Upper lobe of left lung (tissue), 6 donors: ENCODE measurements around the gene VPS33B. TPM values are rescaled to one million over a fixed set of nuclear protein-coding genes. Genes with fewer than 3 reads are reported as not detected.

Experiments used
- ATAC-seq, 2 donors: fragments of 200-7000 bp; cut with Tn5 transposase; one replicate each; pipeline ENCODE4 v1.9.1; 2022; ENCODE audit warnings: mild to moderate bottlenecking in 2 of 2, moderate library complexity in 2 of 2; ENCODE audit not compliant: low FRiP score in 2 of 2
- DNase-seq, 2 donors: peaks; one replicate each; pipeline ENCODE4 v3.0.0-alpha.2; 2019 to 2020
- H3K27ac ChIP-seq, 4 donors: fragments of 200-600 bp; sonication (generic); one replicate each; pipeline ENCODE4 v1.5.1; 2016 to 2019
- H3K27me3 ChIP-seq, 4 donors: fragments of 200-600 bp; sonication (generic); one replicate each; pipeline ENCODE4 v1.5.1; 2017 to 2019
- H3K36me3 ChIP-seq, 4 donors: fragments of 200-600 bp; sonication (generic); one replicate each; pipeline ENCODE4 v1.5.1; 2016 to 2019
- H3K4me1 ChIP-seq, 4 donors: fragments of 200-600 bp; sonication (generic); one replicate each; pipeline ENCODE4 v1.5.1; 2018 to 2019
- H3K4me3 ChIP-seq, 4 donors: fragments of 200-600 bp; sonication (generic); one replicate each; pipeline ENCODE4 v1.5.1; 2017 to 2019; ENCODE audit warnings: mild to moderate bottlenecking in 2 of 4, moderate library complexity in 1 of 4
- H3K9me3 ChIP-seq, 4 donors: fragments of 200-600 bp; sonication (generic); one replicate each; pipeline ENCODE4 v1.5.1; 2018 to 2019
- EP300 ChIP-seq, 4 donors: sonication (generic); formaldehyde crosslinking; IDR thresholded peaks; one replicate each; pipeline ENCODE4 v1.5.1; 2017; ENCODE audit warnings: antibody characterized with exemption in 4 of 4, control low read depth in 2 of 4
- POLR2A ChIP-seq, 4 donors: fragments of 450-650 bp; IDR thresholded peaks; one replicate each; pipeline ENCODE4 v1.5.1; 2016 to 2017; ENCODE audit warnings: antibody characterized with exemption in 4 of 4, mild to moderate bottlenecking in 2 of 4
- POLR2AphosphoS5 ChIP-seq, 2 donors: sonication (generic); formaldehyde crosslinking; IDR thresholded peaks; one replicate each; pipeline ENCODE4 v1.5.1; 2017; ENCODE audit warnings: antibody characterized with exemption in 2 of 2
- WGBS, 2 donors: methylation state at CpG; one replicate each; pipeline ENCODE4 v1.1.5; 2017 to 2018; 5-methylcytosine and 5-hydroxymethylcytosine counted together
- total RNA-seq, 6 donors: library from RNA; depleted of rRNA in 4 of 6; stranded (reverse); fragments of >200 nt in 4 of 6; gene quantifications; one replicate each; pipeline versions ENCODE4 v1.1.0 to v1.2.1, GENCODE V29; 2016 to 2021
- TF ChIP-seq, protein P1 (sequence below), 6 experiments: fragments of 450-650 bp in 4 of 6; fragments of 200-600 bp in 2 of 6; sonication (generic) in 2 of 6; IDR thresholded peaks; one replicate each; pipeline ENCODE4 v1.5.1; 2016 to 2019; ENCODE audit warnings: antibody characterized with exemption in 6 of 6
- donor health status: DM: no; HTN: no; CAD: no; lungs with moderate emphysema.
- donor health status: DM: no; HTN: yes; CAD: no; lungs with severe emphysema.

The VPS33B gene
- total RNA-seq, 6 donors from 2014 or later = 9.2 to 20.2 (median 14.8) TPM

DNA sequence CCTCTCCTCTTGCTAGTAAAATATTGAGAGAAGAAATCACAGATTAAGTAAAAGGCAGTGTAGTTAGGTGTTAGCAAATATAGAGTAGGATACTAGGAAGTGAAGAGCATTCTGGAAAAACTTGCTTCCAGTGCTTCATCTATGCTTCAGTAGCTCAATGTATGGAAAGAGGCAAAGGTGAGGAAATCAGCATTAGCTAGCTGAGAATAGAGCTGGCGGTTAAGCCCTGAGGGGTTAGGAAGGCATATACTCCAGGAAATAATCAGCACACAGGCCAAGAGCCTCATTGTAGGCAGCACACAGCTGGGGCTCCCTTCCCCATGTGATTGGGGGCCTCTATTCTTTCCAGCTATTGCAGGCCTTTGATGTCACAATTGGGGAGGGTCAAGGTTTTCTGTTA, 54.0 kb downstream of the VPS33B start:
- Histone ChIP-seq H3K27ac (no peak overlapping the region), H3K9me3 (no peaks in the 10 kb centered on the region), H3K27me3 (no peaks in the 10 kb centered on the region), H3K4me3 (no peak overlapping the region), H3K36me3 (peaks cover 0 to 19% (median 10%) of the 10 kb centered on the region in 4 donors), H3K4me1 (no peaks in the 10 kb centered on the region)
- TF ChIP-seq, protein P1, sequence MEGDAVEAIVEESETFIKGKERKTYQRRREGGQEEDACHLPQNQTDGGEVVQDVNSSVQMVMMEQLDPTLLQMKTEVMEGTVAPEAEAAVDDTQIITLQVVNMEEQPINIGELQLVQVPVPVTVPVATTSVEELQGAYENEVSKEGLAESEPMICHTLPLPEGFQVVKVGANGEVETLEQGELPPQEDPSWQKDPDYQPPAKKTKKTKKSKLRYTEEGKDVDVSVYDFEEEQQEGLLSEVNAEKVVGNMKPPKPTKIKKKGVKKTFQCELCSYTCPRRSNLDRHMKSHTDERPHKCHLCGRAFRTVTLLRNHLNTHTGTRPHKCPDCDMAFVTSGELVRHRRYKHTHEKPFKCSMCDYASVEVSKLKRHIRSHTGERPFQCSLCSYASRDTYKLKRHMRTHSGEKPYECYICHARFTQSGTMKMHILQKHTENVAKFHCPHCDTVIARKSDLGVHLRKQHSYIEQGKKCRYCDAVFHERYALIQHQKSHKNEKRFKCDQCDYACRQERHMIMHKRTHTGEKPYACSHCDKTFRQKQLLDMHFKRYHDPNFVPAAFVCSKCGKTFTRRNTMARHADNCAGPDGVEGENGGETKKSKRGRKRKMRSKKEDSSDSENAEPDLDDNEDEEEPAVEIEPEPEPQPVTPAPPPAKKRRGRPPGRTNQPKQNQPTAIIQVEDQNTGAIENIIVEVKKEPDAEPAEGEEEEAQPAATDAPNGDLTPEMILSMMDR (IDR thresholded peaks at IDR 0.05) = no peak
- TF ChIP-seq EP300 (IDR thresholded peaks at IDR 0.05) (no peak), POLR2A (IDR thresholded peaks at IDR 0.05) (no peak), POLR2AphosphoS5 (IDR thresholded peaks at IDR 0.05) (no peak)
- DNase-seq (no peak), ATAC-seq (no peak)
- WGBS, 2 donors = 89 to 94% methylated on average over 1 of the region's 1 CpG

DNA sequence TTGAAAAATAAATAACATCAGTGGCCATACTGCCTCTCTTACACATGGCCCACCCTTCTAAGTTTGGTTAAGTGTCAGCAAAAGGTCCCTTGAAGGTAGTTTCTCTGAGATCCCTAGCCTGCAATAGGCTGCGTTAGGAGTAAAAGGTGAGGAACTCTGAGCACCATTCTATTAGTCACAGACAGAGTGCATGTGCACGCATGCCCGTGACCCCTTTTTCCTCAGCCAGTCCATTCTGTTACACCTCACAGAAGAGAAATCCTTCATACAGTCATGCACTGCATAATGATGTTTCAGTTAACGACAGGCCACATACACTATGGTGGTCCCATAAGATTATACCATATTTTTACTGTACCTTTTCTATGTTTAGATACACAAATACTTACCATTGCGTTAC, 55.2 kb downstream of the VPS33B start:
- ATAC-seq = no peak
- peaks cover 0 to 22% (median 13%) of the 10 kb centered on the region in 4 donors for H3K36me3 ChIP-seq
- 95 to 96% methylated on average over 5 of the region's 5 CpGs for WGBS, 2 donors

DNA sequence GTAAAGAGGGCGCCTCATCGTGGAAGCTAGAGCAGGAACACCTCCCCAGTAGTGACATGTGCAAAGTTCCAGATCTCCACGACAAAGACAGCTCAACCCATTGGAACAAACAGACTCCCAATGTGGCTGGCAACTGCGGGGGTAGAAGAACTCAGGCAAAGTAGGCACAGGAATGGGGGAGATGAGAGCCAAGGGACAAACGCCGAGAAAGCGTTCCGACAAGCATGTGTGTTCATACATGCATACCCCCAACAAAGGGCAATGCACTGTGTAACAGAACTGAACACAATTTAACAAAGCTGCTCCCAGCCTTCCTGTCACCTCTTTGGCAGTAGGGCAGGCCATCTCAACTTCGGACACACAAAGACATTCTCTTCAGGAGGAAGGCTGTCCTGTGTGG, 56.1 kb downstream of the VPS33B start:
- no peak for ATAC-seq
- no peaks in the 10 kb centered on the region for H3K4me1 ChIP-seq
- 83 to 86% methylated on average over 9 of the region's 9 CpGs for WGBS, 2 donors

More for the DNA sequence above, 55.2 kb downstream of the VPS33B start:
- Histone ChIP-seq H3K4me3 (no peak overlapping the region), H3K4me1 (no peaks in the 10 kb centered on the region), H3K27ac (no peak overlapping the region), H3K27me3 (no peaks in the 10 kb centered on the region), H3K9me3 (no peaks in the 10 kb centered on the region)
- DNase-seq = no peak
- TF ChIP-seq POLR2AphosphoS5 (IDR thresholded peaks at IDR 0.05) (no peak), POLR2A (IDR thresholded peaks at IDR 0.05) (no peak), EP300 (IDR thresholded peaks at IDR 0.05) (no peak)
- TF ChIP-seq, protein P1 (IDR thresholded peaks at IDR 0.05) = no peak

DNA sequence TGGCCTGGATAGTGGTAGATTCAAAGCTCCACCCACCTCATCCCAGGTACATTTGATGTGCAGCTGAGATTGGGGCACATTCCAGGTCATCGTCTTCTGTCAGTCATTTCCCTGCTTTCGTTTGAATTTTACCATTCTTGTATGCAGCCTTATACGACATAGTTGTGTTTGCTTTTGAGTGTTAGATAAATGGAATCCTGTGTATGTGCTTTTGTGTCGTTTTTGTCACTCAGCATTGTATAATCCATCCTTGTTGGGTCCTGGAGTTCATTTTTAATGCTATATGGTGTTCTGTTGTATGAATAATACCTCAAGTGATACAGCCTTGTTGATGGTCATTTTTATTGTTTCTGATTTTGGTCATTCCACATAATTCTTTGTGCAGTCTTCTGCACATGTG, 60.4 kb downstream of the VPS33B start:
- ATAC-seq = no peak
- 83 to 87% methylated on average over 4 of the region's 4 CpGs for WGBS, 2 donors
- peaks cover 0 to 40% (median 16%) of the 10 kb centered on the region in 4 donors for H3K36me3 ChIP-seq

More for the DNA sequence above, 56.1 kb downstream of the VPS33B start:
- H3K36me3 ChIP-seq = peaks cover 0 to 32% (median 20%) of the 10 kb centered on the region in 4 donors
- no peaks in the 10 kb centered on the region for H3K27me3 ChIP-seq
- no peak overlapping the region for H3K27ac ChIP-seq
- H3K9me3 ChIP-seq = no peaks in the 10 kb centered on the region
- no peak for DNase-seq
- H3K4me3 ChIP-seq = no peak overlapping the region
- no peak for TF ChIP-seq EP300 (IDR thresholded peaks at IDR 0.05)
- TF ChIP-seq POLR2AphosphoS5 (IDR thresholded peaks at IDR 0.05) = no peak
- TF ChIP-seq, protein P1 (IDR thresholded peaks at IDR 0.05) = no peak
- TF ChIP-seq POLR2A (IDR thresholded peaks at IDR 0.05) = no peak

More for the DNA sequence above, 60.4 kb downstream of the VPS33B start:
- Histone ChIP-seq H3K27ac (no peak overlapping the region), H3K9me3 (no peaks in the 10 kb centered on the region), H3K4me1 (peaks cover 6 to 10% (median 8%) of the 10 kb centered on the region in 4 donors), H3K4me3 (no peak overlapping the region), H3K27me3 (no peaks in the 10 kb centered on the region)
- no peak for TF ChIP-seq POLR2AphosphoS5 (IDR thresholded peaks at IDR 0.05)
- TF ChIP-seq POLR2A (IDR thresholded peaks at IDR 0.05) = no peak
- TF ChIP-seq, protein P1 (IDR thresholded peaks at IDR 0.05) = no peak
- TF ChIP-seq EP300 (IDR thresholded peaks at IDR 0.05) = no peak
- DNase-seq = no peak
